ENCODE results near the gene RPS2.
"Not testable (repeated sequence)": the region's sequence is repeated elsewhere in the genome, so short reads cannot be mapped to it uniquely, and the experiment has no call there.

The RPS2 gene

DNA sequence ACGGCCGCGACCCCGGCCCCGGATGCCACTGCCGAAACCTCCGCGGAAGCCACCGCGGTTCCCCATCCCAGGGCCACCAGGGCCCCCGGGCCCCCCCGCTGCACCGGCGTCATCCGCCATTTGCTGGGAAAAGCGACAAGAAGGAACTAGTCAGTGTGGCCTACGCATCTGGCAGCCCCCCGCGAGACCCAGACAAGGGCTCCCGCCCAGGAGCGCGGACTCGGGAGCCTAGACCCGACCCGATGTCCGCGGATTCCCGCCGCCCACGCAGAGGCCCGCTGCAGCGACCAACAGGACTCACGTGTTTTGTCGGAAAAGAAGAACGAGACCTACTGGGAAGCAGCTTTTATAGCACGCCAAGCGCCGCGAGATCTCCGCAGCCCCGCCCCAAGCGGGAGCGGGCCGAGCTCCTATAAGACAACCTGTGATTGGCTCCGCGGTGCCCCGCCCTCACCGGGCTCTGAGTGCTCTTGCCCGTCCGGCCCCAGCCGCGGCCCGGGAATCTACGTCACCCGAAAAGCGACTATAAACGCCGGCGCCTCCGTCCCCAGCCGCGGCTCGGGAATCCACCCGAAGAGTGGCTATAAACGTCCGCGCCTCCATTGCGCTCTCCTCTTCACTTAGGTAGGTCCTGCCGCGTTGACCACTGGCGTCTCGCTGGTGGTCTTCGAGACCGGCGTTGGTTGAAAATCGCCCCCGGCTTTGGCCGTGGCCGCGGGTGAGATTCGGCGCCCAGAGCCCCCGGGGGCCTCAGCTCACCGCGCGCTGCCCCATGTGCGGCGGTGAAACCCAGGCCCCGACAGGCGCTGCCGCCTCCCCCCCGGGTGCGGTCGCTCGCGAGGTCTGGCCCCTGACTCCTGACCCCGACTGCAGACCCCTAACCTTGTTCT is at the start of gene RPS2:
RPS2 (minus strand) TSS at position 321 of the 890 bp plus-strand sequence; CDS start at position 120, 201 bp downstream.
- DNase-seq (ENCODE audit: low spot score) = peak; percentile 98

DNA sequence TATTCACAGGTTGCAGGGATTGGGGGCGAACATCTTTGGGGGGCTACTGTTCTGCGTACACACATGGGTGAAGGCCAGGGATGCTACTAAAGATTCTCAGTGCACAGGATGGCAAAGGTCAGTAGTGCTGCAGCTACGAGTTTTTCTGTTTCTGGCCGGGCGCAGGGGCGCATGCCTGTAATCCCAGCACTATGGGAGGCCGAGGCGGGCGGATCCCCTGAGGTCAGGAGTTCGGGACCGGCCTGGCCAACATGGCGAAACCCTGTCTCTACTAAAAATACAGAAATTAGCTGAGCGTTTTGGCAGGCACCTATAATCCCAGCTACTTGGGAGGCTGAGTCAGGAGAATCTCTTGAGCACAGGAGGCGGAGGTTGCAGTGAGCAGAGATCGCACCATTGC is 48.9 kb upstream of the RPS2 start:
- DNase-seq (ENCODE audit: low spot score) = no peak

DNA sequence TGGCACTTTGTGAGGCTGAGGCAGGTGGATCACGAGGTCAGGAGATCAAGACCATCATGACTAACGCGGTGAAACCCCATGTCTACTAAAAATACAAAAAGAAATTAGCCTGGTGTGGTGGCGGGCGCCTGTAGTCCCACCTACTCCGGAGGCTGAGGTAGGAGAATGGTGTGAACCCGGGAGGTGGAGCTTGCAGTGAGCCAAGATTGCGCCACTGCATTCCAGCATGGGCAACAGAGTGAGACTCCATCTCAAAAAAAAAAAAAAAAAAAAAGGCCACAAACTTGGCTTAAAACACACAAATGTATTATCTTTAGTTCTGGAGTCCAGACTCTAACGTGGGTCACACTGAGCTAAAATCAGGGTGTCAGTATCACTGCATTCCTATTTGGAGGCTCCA is 47.1 kb upstream of the RPS2 start:
- not testable (repeated sequence) for DNase-seq (ENCODE audit: low spot score)

DNA sequence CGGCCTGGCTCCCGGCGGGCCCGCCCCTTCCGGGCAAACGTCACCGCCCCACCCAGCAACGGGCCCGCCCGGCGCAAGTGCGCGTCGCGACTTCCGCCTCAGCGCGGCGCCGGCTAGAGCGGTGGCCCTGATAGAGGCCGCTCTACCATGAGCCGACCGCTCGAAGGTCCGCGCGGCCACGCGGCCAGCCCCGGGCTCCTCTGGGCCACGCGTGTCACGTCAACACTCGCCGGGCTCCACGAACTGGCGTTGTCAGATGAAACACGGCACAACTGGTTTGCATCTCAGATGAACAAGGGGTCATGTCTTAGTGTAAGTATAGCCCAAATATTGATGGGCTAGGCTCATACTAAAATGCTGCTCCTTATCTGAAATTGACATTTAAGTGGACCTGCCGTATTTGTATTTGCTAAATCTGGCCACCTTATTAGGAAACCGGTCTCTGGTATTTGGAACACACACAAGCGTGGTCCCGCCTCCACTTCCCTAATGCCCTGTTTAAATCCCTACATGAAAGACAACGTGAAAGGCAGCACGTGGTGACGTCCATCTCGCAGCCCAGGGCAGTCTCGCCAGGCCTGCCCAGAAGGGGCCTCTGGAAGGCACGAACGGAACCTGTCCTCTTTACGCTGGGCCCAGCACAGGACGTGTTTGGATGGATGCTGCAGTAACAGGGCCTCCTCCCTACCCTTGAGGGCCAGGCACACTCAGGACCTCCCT is 45.3 kb upstream of the RPS2 start, which contains the start of gene ZNF598:
ZNF598 (minus strand) TSS at position 31 of the 720 bp plus-strand sequence.
- DNase-seq (ENCODE audit: low spot score) = peak; percentile 85

DNA sequence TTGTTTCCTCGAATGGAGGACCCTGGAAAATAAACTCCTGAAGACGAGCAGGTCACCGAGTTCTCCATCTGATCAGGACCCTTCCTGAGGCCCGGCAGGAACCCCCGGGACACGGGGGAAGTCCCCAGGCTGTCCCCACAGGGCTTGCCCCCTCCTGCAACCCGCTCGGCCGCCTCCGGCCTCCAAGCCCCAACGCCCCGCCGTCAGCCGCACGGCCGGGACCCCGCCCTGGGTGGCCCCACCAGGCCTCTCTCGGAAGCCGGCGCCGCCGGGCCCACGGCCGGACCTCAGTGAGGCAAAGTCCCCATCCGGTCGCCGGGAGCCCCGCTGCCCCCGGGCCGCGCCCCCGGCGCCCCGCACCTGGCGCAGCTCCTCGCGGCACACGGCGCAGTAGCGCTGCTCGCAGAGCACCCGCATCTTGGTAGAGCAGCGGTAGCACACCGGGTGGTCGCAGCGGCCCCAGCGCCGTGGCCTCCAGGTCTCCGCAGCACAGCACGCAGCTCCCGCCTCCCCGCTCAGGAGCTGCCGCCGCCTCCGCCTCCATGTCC is 44.6 kb upstream of the RPS2 start:
- no peak for DNase-seq (ENCODE audit: low spot score)

DNA sequence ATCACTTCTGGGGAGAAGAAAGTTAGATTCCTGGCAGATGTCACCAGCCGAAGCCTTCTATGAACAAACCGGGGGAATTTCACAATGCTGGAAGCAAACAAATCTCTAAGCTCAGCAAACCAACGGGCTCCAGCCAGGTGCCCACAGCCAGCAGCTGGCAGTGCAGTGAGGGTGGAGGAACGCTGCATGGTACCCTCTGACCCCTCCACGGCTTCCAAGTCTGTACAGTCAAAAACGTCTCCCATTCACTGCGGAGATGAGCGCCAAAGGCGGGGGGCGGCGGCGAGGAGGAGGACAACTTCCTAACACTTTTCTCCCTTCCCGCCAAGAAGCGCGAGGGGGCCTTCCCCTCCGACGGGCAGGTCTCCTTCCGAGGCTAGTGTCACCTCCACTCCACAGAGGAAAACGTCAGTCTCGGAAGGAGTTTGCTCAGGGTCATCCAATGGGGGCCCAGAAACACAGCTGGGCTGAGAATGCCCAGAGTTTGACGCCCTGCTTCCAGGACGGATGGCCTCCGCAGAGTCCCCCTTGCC is 44.1 kb upstream of the RPS2 start:
- DNase-seq (ENCODE audit: low spot score) = no peak

DNA sequence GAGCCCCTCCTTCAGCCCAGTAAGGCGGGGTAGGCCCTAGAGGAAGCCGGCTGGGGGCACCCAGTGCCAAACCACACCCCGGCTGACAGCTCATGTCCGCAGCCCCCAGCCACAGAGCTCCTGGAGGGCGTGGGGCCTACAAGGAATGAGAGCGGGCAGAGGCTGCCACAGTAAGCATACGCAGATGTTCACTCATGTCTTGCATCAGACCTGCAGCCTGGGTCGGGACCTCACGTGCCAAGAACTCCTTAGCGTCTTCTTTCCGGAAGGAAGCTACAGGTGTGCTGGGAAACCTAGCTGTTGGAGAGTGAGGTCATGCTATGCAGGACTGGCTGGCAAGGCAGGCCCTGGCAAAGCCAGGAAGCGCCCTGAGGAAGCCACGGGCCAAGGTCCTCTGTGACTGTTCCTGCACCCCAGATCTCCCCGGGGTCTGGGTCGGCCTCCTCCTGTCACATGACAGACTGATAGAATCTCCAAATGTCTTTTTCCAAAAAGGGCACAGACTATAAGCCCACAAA is 43.4 kb upstream of the RPS2 start:
- DNase-seq (ENCODE audit: low spot score) = peak; percentile 56

DNA sequence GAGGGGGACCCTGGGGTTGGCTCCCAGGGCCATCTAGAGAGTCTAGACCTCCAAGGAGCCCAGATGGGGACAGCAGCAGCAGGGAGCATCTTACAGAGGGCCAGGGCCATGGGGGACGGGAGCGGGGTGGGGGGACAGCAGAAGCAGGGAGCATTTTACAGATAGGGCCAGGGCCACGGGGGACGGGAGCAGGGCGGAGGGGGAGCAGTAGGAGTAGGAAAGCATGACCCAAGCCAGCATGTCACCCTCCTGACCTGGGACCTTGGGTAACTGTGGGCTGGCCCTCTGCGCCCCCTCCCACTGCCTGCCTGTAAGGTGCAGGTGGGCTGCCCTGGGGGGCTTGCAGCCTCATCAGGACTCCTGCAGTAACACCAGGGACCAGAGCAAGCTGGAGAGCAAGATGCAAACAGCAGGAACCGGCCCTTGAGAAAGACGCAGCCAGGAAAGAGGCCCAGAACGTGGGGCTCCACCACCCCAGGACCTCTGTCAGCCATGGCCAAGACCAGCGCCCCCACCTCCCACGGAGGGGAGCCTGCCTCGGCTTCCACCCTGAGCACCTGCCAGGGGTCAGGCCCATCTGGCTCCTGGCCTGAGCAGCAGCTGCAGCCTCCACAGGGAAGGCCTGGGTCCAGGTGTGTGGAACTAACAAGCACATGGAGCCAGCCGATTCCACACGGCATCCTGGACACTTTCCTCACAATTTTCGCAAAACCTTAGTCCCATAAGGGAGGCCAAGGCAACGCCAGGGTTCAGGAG is 42.6 kb upstream of the RPS2 start:
- no peak for DNase-seq (ENCODE audit: low spot score)

DNA sequence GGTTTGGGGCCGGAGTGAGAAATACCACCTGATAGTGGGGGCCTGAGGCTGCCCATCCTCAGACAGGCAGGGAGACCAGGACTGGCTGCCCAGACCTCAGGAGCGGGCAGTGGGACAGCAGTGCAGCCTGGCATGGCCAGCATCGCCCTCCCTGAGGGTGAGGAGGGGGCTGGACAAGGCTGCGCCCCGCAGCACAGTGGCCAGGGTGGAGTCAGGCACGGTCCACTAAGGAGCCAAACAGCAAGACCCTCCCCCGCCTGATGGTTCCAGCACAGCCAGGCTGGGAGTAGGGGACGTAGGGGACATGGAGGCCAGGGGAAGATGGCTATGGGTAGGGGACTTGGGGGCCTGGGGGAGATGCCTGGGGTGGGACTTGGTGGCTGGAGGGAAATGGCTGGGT is 41.7 kb upstream of the RPS2 start:
- no peak for DNase-seq (ENCODE audit: low spot score)

DNA sequence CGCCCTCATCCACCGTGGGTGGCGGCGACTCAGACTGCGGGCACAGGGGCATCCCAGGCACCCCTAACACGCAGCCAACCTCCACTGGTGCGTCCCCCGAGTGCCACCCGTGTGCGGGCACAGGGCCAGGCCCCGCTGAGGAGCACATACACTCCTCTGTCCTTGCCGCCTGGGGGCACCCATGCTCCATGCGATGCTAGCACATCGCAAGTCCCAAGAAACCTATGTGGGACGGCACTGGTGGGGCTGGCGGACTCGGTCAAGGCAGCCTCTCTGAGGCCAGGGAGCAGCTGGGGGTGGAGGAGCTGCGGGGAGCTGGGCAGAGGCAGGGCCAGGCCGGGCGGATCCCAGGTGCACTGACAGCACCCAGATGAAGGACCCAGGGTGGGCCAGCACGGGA is 41.0 kb upstream of the RPS2 start:
- no peak for DNase-seq (ENCODE audit: low spot score)

DNA sequence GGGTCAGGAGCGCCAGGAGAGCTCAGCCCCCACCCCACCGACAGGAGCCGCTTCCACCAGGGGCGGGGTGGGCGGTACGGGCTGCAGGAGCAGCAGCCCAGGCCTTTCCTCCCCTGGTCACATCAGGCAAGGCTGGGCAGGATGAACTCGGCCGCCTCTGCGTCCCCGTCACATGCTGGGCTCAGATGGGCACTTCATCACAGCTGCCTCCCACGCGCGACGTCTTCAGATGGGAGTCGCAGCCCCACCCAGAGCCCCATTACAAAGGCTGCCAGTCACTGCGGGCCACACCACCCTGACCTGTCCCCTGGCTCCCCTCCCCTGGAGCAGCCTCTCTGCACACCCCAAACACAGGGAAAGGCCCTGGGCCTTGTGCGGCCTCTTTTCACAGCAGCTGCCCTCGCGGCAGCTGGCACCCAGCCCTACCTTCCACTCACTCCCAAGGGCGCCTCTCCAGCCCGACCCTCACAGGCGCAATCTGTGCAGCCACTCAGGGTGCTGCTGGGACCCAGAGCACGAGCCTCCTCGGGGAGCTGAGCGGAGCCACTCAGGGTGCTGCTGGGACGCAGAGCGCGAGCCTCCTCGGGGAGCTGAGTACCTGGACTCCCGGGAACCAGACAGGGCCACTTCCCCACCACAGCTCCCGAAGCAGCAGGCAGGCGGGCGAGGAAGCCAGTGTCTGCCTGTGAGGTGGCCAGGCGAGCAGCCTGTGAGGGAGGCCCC is 40.3 kb upstream of the RPS2 start:
- DNase-seq (ENCODE audit: low spot score) = no peak

DNA sequence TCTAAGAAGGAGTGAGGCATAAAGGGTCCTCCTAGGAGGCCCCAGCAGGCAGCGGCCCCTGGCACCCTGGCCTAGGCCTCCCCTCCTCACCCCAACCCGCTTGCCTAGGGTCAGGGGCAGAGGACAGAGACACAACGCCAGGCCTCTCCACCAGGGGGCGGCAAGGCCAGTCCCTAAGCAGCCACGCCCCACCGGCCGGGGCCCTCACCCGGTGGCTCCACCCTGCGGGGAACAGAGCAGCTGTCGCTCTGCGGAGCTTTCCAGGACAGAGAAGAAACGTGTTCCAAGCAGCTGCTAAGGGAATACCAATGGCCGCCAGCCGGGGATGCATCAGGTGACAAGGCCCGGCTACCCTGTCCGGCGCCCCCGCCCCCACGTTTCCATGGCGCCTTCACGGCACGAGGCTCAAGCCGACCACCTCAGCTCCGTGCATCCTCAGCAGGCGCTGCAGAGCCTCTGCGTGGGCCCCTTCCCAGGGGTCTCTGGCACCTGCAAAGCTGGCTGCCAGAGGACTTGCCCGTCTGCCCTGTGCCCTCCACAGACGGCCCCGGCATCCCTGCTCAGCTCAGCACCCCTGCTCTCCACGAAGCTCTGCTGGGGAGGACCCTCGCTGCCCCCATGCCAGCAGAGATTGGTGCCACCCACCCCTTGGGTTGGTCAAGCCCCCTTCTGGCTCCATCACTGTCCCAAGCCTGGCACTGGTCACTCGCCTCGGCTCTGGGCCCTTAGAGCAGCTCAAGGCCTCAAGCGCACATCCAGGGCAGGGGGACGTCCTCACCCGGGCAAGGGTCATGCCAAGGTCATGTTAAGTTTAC is 39.4 kb upstream of the RPS2 start:
- peak; percentile 88 for DNase-seq (ENCODE audit: low spot score)

DNA sequence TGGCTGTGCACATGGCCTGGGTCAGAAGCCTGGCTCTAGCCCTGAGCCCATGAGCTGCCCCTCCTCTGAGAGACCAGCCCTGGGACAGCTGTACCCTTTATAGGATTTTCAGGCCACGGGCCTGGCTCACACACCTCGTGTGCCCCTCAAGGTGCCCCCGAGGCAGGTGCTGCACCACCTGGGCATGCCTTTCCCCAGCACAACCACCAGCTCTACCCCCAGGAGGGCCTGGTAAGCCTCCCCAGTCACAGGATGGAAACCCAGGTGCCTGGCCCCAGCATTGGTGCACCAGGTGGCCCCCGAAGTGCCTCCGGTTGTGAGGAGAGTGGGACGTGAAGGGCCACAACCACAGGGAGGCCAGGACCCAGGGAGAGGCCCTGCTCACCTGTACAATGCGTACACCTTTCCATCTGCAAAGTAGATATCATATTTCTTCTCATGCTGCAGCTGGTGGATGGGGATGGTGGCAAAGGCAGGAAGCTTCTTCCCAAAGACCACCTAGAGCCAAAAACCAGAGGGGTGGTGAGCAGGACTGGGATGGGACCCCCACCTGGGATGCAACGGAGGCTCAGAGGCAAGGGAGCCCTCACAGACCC is 38.7 kb upstream of the RPS2 start:
- no peak for DNase-seq (ENCODE audit: low spot score)

DNA sequence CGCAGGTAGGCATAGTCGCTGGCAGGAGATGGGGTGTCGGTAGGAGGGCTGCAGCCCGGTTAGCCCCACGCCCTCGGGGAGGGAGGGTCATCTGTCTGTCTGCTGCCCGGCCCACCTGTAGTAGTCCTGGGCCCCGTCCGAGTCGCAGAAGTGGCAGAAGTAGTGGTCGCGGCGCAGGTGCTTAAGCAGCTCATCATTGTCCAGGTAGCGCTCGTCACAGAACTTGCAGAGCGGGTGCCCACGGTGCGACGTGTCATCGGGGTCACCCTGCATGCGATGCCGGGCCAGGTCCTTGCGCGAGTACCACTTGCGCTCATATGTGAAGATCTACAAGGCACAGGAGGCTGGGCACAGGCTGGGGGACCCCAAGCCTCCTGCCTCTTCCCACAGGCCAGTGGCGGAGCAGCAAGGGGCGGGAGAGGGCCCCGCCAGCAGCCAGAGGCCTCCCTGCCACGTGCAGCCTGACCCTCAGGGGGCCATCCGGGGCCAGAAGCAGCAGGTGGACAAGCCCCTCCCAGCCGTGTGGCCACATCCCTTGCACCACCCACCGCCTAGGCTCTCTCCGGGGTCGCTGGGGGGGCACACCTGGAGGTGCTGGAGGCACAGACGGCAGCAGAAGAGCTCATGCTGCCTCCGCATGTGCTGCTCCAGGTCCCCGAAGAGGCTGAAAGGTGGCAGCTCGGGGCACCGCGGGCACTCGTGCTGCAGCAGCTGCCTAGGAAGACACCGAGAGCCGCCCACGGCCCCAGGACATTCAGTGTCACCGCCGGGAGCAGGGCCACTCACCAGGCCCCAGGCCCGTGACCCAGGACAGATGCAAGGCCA is 38.0 kb upstream of the RPS2 start:
- no peak for DNase-seq (ENCODE audit: low spot score)

DNA sequence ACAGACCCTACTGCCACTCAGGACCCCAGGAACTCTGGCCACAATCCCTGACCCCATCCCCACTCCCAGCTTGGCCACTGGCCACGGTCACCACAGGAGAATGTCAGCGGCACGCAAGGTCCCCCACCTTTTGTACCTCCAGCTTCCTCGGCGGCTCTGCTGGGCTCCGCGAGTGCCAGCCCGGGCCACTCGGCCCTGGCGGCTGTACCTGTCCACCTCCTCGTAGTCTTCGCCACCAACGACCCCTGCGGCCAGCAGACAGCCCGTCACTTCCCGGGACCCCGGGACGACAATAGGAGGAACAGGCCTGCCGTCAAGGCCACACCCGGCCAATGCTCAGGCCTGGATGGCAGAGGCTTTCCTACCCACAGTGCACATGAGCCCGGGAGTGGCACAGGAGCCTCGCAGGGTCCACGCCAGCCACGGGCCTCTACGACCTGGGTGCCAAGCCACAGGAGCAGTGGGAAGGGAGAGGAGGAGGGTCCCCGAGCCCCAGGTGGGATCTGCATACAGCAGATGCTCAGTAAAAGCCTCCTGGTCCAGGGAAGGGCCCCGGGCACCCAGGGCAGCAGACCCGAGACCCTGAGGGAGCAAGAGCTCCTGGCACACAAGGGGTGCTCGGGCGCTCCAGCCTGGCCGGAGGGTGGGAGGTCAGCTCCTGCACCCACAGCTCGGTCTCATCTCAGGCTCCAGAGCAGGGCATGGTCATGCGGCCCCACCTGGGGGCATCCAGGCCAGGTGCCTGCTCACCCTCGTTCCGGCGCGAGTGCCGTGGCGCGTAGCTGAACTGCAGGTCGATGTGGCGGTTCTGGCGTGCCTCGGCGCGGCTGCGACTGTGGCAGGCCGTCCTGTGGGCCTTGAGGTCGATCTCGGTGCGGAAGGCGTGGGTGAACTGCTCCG is 37.1 kb upstream of the RPS2 start:
- DNase-seq (ENCODE audit: low spot score) = no peak

DNA sequence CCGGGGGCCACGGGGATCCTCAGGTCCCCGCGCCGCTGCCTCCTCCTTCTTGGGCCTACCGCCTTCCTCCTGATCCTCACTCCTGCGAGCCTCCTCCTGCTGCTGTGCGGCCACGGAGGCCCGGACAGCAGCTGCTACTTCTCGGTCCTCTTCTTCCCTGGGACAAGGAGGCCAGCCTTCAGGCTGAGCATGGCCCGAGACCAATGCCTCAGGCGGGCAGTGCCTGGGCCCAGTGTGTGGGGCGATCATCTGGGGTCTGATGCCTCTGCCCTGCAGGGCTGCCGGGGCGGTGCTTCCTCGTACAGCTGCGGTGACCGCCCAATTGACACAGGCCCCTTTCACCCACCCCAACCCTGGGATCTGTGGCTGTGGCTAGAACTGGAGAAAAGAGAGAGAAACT is 36.4 kb upstream of the RPS2 start:
- DNase-seq (ENCODE audit: low spot score) = no peak

DNA sequence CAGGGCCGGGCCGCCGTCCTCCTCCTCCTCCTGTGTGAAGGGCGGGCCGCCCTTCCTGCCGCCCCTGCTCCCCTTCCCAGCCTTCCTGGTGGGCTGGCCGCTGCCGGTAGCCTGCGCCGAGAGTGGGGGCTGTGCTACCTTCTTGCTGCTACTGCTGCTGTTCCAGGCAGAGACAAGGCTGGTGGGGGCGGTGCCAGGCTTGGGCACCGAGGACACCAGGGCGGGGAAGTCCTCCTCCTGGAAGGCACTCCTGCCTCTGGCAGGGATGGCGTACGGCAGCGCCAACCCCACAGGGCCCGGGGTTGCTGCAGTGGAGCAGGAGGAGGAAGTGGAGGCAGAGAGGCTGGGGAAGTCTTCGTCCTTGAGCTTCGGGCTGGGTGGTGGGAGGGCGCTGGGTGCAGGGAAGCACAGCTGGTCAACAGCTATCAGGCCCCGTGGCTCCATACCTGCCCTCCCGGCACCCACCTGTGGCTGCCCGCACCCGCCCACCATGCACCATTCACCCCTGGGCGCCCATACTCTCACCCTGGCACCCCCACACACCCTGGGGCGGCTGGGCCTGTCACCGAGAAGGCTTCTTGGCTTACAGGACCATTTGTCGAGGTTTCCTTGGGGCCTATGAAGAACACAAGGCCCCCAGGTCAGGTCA is 35.4 kb upstream of the RPS2 start:
- no peak for DNase-seq (ENCODE audit: low spot score)

Measured in SW480 (cell line).